Activated naive CD8-positive, alpha-beta T cell treated with anti-CD3 and anti-CD28 coated beads, Interleukin-2, amount 10 ng/mL, durations not matched to agents 7 days and 5 days (primary cell): Measurements from ENCODE around the gene SLIT1. TPM values are rescaled to one million over a fixed set of nuclear protein-coding genes. Genes with fewer than 3 reads are reported as not detected.

ENCODE experiments used
- ATAC-seq: fragments of 150-1000 bp; cut with Tn5 transposase; one replicate; pipeline ENCODE4 v1.10.0; 2021; ENCODE audit warnings: low read depth, moderate library complexity
- POLR2A ChIA-PET: fragments of 350-600 bp; sonication (Branson Sonifier 250); formaldehyde crosslinking; loops from one replicate; lab custom pipeline; 2021; ENCODE audit warnings: antibody characterized with exemption; lab: Charles Lee
- DNase-seq: peaks from one replicate; pipeline ENCODE4 v3.0.0; 2021
- H3K27ac Mint-ChIP-seq: one replicate; pipeline ENCODE4 v1.8.0; 2022; ENCODE audit warnings: mild to moderate bottlenecking, mixed read lengths
- H3K27me3 Mint-ChIP-seq: one replicate; pipeline ENCODE4 v1.8.0; 2022; ENCODE audit warnings: mild to moderate bottlenecking, moderate library complexity, mixed read lengths
- H3K36me3 Mint-ChIP-seq: one replicate; pipeline ENCODE4 v1.8.0; 2021; ENCODE audit warnings: mild to moderate bottlenecking, mixed read lengths
- H3K4me1 Mint-ChIP-seq: one replicate; pipeline ENCODE4 v1.8.0; 2021; ENCODE audit warnings: mixed read lengths
- H3K4me3 Mint-ChIP-seq: one replicate; pipeline ENCODE4 v1.8.0; 2022; ENCODE audit warnings: mild to moderate bottlenecking, moderate library complexity, mixed read lengths
- H3K9me3 Mint-ChIP-seq: one replicate; pipeline ENCODE4 v1.8.0; 2021; ENCODE audit warnings: mixed read lengths
- total RNA-seq, 2 experiments: library from RNA; stranded (reverse); gene quantifications; one replicate each; pipeline ENCODE4 v1.2.3, GENCODE V29; 2021

SLIT1 gene
- total RNA-seq, 2 experiments from 2014 or later, result 0.37 to 0.44 TPM

- no peak for ATAC-seq
- Mint-ChIP-seq H3K36me3 (no peaks in the 10 kb centered on the region), H3K4me1 (no peaks in the 10 kb centered on the region), H3K27me3 (peaks cover 4% of the 10 kb centered on the region), H3K9me3 (no peaks in the 10 kb centered on the region), H3K27ac (no peak overlapping the region), H3K4me3 (no peak overlapping the region)
- POLR2A ChIA-PET, result no interaction called here
- DNase-seq, result no peak
These were observed 65.4 kb downstream of the SLIT1 start for GRCh38 chr10:97120370-97120769.

GRCh38 chr10:97119058-97119745, 66.6 kb downstream of the SLIT1 start:
- H3K9me3 Mint-ChIP-seq, result no peaks in the 10 kb centered on the region
- H3K27me3 Mint-ChIP-seq, result peaks cover 4% of the 10 kb centered on the region
- no peak overlapping the region for H3K4me3 Mint-ChIP-seq
- no peaks in the 10 kb centered on the region for H3K4me1 Mint-ChIP-seq
- DNase-seq, result no peak
- POLR2A ChIA-PET, result no interaction called here
- no peak overlapping the region for H3K27ac Mint-ChIP-seq
- no peak for ATAC-seq
- H3K36me3 Mint-ChIP-seq, result no peaks in the 10 kb centered on the region

- peaks cover 12% of the 10 kb centered on the region for H3K27me3 Mint-ChIP-seq
- H3K4me3 Mint-ChIP-seq, result no peak overlapping the region
- H3K4me1 Mint-ChIP-seq, result no peaks in the 10 kb centered on the region
- POLR2A ChIA-PET, result no interaction called here
- H3K9me3 Mint-ChIP-seq, result no peaks in the 10 kb centered on the region
- H3K27ac Mint-ChIP-seq, result no peak overlapping the region
- ATAC-seq (no peak), DNase-seq (no peak)
- no peaks in the 10 kb centered on the region for H3K36me3 Mint-ChIP-seq
These were observed 68.4 kb downstream of the SLIT1 start for GRCh38 chr10:97117372-97117771.

- Mint-ChIP-seq H3K27ac (no peak overlapping the region), H3K9me3 (no peaks in the 10 kb centered on the region), H3K4me3 (no peak overlapping the region), H3K36me3 (no peaks in the 10 kb centered on the region), H3K4me1 (no peaks in the 10 kb centered on the region), H3K27me3 (peaks cover 12% of the 10 kb centered on the region)
- POLR2A ChIA-PET, result no interaction called here
- no peak for ATAC-seq
- no peak for DNase-seq
These were observed 69.1 kb downstream of the SLIT1 start for GRCh38 chr10:97116462-97117162.

- ATAC-seq, result no peak
- H3K9me3 Mint-ChIP-seq, result no peaks in the 10 kb centered on the region
- POLR2A ChIA-PET, result no interaction called here
- H3K27me3 Mint-ChIP-seq, result peaks cover 12% of the 10 kb centered on the region
- no peak for DNase-seq
- H3K27ac Mint-ChIP-seq, result no peak overlapping the region
- no peaks in the 10 kb centered on the region for H3K36me3 Mint-ChIP-seq
- H3K4me1 Mint-ChIP-seq, result no peaks in the 10 kb centered on the region
- H3K4me3 Mint-ChIP-seq, result no peak overlapping the region
These were observed 69.9 kb downstream of the SLIT1 start for GRCh38 chr10:97115846-97116245.

- H3K27ac Mint-ChIP-seq, result no peak overlapping the region
- no peaks in the 10 kb centered on the region for H3K9me3 Mint-ChIP-seq
- ATAC-seq (no peak), DNase-seq (no peak)
- no peaks in the 10 kb centered on the region for H3K36me3 Mint-ChIP-seq
- no peaks in the 10 kb centered on the region for H3K4me1 Mint-ChIP-seq
- H3K4me3 Mint-ChIP-seq, result no peak overlapping the region
- peaks cover 27% of the 10 kb centered on the region for H3K27me3 Mint-ChIP-seq
- POLR2A ChIA-PET, result no interaction called here
These were observed 74.1 kb downstream of the SLIT1 start for GRCh38 chr10:97111615-97112014.

GRCh38 chr10:97109547-97109946, 76.2 kb downstream of the SLIT1 start:
- Mint-ChIP-seq H3K36me3 (no peaks in the 10 kb centered on the region), H3K4me1 (no peaks in the 10 kb centered on the region), H3K27ac (no peak overlapping the region), H3K9me3 (no peaks in the 10 kb centered on the region), H3K4me3 (no peak overlapping the region), H3K27me3 (peaks cover 24% of the 10 kb centered on the region)
- no peak for DNase-seq
- POLR2A ChIA-PET, result no interaction called here
- no peak for ATAC-seq

- POLR2A ChIA-PET, result no interaction called here
- Mint-ChIP-seq H3K9me3 (no peaks in the 10 kb centered on the region), H3K4me1 (no peaks in the 10 kb centered on the region), H3K4me3 (no peak overlapping the region), H3K27ac (no peak overlapping the region), H3K36me3 (no peaks in the 10 kb centered on the region), H3K27me3 (peaks cover 15% of the 10 kb centered on the region)
- no peak for DNase-seq
- no peak for ATAC-seq
These were observed 78.2 kb downstream of the SLIT1 start for GRCh38 chr10:97107551-97107950.

- POLR2A ChIA-PET, result no interaction called here
- DNase-seq (no peak), ATAC-seq (no peak)
- Mint-ChIP-seq H3K27ac (no peak overlapping the region), H3K27me3 (peaks cover 15% of the 10 kb centered on the region), H3K9me3 (no peaks in the 10 kb centered on the region), H3K36me3 (no peaks in the 10 kb centered on the region), H3K4me1 (no peaks in the 10 kb centered on the region), H3K4me3 (no peak overlapping the region)
These were observed 79.6 kb downstream of the SLIT1 start for GRCh38 chr10:97106207-97106606.

GRCh38 chr10:97105303-97105702, 80.5 kb downstream of the SLIT1 start:
- DNase-seq (no peak), ATAC-seq (no peak)

GRCh38 chr10:97103316-97104080, 82.3 kb downstream of the SLIT1 start:
- H3K4me1 Mint-ChIP-seq, result no peaks in the 10 kb centered on the region
- no peak for ATAC-seq
- H3K36me3 Mint-ChIP-seq, result no peaks in the 10 kb centered on the region
- no peaks in the 10 kb centered on the region for H3K9me3 Mint-ChIP-seq
- no peak for DNase-seq
- POLR2A ChIA-PET, result no interaction called here
- H3K4me3 Mint-ChIP-seq, result no peak overlapping the region
- no peak overlapping the region for H3K27ac Mint-ChIP-seq
- peaks cover 4% of the 10 kb centered on the region for H3K27me3 Mint-ChIP-seq

More at GRCh38 chr10:97105303-97105702, 80.5 kb downstream of the SLIT1 start:
- Mint-ChIP-seq H3K27ac (no peak overlapping the region), H3K4me3 (no peak overlapping the region), H3K27me3 (peaks cover 12% of the 10 kb centered on the region), H3K4me1 (no peaks in the 10 kb centered on the region), H3K36me3 (no peaks in the 10 kb centered on the region), H3K9me3 (no peaks in the 10 kb centered on the region)
- POLR2A ChIA-PET, result no interaction called here

- POLR2A ChIA-PET, result no interaction called here
- no peak for DNase-seq
- H3K27ac Mint-ChIP-seq, result no peak overlapping the region
- H3K27me3 Mint-ChIP-seq, result peaks cover 7% of the 10 kb centered on the region
- no peaks in the 10 kb centered on the region for H3K4me1 Mint-ChIP-seq
- no peaks in the 10 kb centered on the region for H3K36me3 Mint-ChIP-seq
- no peak overlapping the region for H3K4me3 Mint-ChIP-seq
- ATAC-seq, result no peak
- no peaks in the 10 kb centered on the region for H3K9me3 Mint-ChIP-seq
These were observed 83.3 kb downstream of the SLIT1 start for GRCh38 chr10:97102441-97102840.

- H3K4me3 Mint-ChIP-seq, result no peak overlapping the region
- no peaks in the 10 kb centered on the region for H3K36me3 Mint-ChIP-seq
- no peak overlapping the region for H3K27ac Mint-ChIP-seq
- ATAC-seq (no peak), DNase-seq (no peak)
- peaks cover 18% of the 10 kb centered on the region for H3K27me3 Mint-ChIP-seq
- H3K4me1 Mint-ChIP-seq, result peaks cover 6% of the 10 kb centered on the region
- POLR2A ChIA-PET, result no interaction called here
- no peaks in the 10 kb centered on the region for H3K9me3 Mint-ChIP-seq
These were observed 84.4 kb downstream of the SLIT1 start for GRCh38 chr10:97101166-97101940.
